Hindlimb muscle (tissue), 1 donor: ENCODE results near the gene DDX31. TPM values are rescaled to one million over a fixed set of nuclear protein-coding genes. Genes with fewer than 3 reads are reported as not detected.

Experiments
- DNase-seq: peaks from one replicate; pipeline ENCODE4 v3.0.0-alpha.2; 2013
- polyA plus RNA-seq: library from polyadenylated mRNA; unstranded; fragments of 120-200 nt; gene quantifications from one replicate; pipeline ENCODE4 v1.2.1, GENCODE V29; 2013; ENCODE audit not compliant: insufficient read length

Gene DDX31
- polyA plus RNA-seq, 1 donor = 7.7 TPM

- DNase-seq = peak; percentile 8
Measured at GRCh38 chr9:132543960-132544359, 125.8 kb downstream of the DDX31 start.

GRCh38 chr9:132543251-132543650 is 126.5 kb downstream of the DDX31 start:
- no peak for DNase-seq

Other genes with a start within 250 kb of the DDX31 start
- gene BARHL1, start 87.4 kb downstream of the DDX31 start, polyA plus RNA-seq = not detected
- 14.3 TPM for gene GTF3C4, start 481 bp upstream of the DDX31 start, polyA plus RNA-seq
- 0.48 TPM for gene AK8, start 208.3 kb upstream of the DDX31 start, polyA plus RNA-seq
- gene SPACA9, start 208.9 kb upstream of the DDX31 start, polyA plus RNA-seq = 3.3 TPM